Muscle of arm (tissue), 12 donors: ENCODE data around the gene SRA1. TPM values are rescaled to one million over a fixed set of nuclear protein-coding genes. Genes with fewer than 3 reads are reported as not detected.
A peak's percentile ranks its signal among the peaks of the same experiment; 100 is the strongest.

ENCODE experiments used
- DNase-seq: peaks from one replicate; pipeline ENCODE4 v3.0.0-alpha.2; 2013
- polyA plus RNA-seq, 12 donors: library from polyadenylated mRNA; unstranded; fragments of 120-200 nt; gene quantifications; one replicate each; pipeline ENCODE4 v1.2.1, GENCODE V29; 2013; ENCODE audit not compliant: insufficient read length in 12 of 12

SRA1 gene
- polyA plus RNA-seq, 12 donors = 16.2 to 25.3 (median 21.7) TPM; not detected in 1

DNA sequence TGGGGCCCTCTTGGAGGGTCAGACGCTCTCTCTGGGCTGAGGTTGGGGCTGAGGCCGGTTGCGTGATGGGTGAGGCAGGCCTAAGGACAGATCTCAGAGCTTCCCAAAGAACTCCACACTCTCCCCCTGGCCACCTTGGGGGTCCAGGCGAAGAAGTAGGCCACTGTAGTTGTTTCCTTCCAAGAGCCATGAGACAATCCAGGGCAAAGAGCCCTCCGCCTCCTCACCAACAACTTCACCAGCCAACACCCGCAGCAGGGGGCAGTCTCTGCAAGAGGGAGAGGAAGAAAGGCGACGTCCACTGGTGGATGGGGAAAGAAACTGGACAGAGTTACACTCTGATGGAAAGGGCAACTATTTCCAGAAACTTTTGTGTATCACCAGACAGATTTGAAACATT, 18.0 kb upstream of the SRA1 start:
- no peak for DNase-seq

DNA sequence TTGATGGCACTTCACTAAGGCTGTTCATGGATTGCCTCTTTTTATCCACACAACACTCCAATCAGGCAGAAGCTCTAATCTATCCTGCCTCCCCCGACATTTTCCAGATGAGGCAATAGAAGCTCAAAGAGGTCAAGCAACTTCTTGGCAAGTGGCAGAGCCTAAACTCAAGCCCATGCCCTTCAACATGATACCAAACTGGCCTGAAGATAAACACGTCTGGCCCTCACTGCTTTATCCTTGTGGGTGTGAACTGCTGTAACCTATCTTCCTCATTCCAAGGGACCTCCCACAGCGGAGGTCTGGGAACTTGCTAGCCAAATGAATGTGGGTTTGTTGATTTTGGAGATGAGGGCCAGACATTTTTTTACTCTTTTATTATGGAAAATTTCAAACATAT, 16.9 kb upstream of the SRA1 start:
- no peak for DNase-seq

DNA sequence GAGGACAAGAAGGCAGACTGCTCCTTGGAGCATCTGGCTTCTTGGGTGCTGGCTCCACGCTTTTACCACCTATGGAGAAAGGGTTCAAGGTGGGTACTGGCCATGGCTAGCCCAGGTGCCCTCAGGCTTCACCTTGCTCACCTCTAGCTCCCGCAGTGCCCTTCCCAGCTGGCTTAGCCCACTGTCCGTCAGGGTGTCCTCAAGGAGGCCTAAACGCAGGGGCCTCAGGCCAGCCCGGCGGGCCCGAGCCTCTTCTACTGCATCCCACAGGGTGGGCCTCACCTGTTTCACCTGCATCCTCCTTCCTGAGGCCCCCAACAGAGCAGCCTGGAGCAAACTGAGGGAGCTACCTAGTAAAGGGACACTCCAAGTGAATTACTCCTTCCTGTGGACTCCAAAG, 16.4 kb upstream of the SRA1 start:
- DNase-seq = no peak

DNA sequence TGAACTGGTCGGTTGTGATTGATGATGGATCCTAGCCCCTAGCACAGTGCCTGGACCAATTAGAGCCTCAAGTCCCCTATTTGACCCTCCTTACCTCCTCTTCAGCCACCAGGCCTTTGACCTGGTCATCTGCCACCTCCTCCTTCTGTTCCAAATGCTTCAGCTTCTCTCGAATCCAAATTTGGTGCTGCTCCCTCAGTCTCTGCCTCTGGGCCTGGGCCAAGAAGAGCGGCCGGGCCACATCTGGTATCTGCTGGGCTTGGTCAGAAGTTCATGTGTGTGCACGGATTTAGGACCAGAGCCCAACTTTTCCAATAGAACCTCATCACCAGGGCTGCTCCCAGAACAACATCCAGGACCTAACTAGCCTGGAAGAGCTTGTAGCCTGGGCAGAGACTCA, 13.8 kb upstream of the SRA1 start:
- no peak for DNase-seq

GRCh38 chr5:140570488-140570887, 13.2 kb upstream of the SRA1 start:
- no peak for DNase-seq

DNA sequence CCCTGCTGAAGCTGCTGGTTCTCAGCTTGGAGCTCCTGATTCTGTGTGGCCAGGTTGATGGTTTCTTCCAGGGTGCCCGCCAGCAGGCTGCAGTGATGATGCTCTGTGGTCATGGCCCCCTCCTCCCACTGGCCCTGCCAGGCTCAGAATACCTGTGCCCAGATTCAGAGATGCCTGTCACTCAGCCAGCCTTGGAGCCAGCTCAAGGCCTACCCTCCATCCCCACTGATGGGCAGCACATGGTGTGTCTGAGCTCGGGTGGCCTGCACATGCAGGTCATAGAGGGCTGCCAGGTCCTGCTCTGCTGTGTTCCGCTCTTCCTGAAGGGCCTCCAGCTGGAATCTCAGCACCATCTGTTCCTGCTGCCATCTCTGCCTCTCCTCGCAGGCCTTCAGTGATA, 12.8 kb upstream of the SRA1 start:
- no peak for DNase-seq

GRCh38 chr5:140569197-140569596, 11.9 kb upstream of the SRA1 start:
- DNase-seq = no peak

GRCh38 chr5:140568443-140569063, 11.3 kb upstream of the SRA1 start:
- DNase-seq = no peak

GRCh38 chr5:140567871-140568270, 10.6 kb upstream of the SRA1 start:
- no peak for DNase-seq

DNA sequence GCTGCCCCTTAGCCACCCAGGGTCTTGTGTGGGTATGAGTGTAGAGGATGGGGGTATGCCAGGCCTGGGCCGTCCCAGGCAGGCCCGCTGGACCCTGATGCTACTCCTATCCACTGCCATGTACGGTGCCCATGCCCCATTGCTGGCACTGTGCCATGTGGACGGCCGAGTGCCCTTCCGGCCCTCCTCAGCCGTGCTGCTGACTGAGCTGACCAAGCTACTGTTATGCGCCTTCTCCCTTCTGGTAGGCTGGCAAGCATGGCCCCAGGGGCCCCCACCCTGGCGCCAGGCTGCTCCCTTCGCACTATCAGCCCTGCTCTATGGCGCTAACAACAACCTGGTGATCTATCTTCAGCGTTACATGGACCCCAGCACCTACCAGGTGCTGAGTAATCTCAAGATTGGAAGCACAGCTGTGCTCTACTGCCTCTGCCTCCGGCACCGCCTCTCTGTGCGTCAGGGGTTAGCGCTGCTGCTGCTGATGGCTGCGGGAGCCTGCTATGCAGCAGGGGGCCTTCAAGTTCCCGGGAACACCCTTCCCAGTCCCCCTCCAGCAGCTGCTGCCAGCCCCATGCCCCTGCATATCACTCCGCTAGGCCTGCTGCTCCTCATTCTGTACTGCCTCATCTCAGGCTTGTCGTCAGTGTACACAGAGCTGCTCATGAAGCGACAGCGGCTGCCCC, 10.0 kb upstream of the SRA1 start:
- DNase-seq = no peak

- DNase-seq = no peak
Observed at GRCh38 chr5:140566665-140567064, 9.4 kb upstream of the SRA1 start.

DNA sequence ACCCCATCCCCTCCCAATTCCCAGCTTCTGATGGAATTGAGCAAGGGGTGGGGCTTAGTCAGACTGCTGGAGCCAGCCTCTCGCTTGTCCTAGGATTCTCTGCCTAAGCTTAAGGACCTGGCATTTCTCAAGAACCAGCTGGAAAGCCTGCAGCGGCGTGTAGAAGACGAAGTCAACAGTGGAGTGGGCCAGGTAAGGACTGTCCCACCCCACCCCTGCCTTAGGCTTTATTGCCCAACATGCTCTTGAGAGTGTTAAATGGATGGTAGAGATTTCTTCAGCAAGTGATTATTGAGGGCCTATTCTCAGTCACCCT, 8.5 kb upstream of the SRA1 start:
- DNase-seq = no peak

DNA sequence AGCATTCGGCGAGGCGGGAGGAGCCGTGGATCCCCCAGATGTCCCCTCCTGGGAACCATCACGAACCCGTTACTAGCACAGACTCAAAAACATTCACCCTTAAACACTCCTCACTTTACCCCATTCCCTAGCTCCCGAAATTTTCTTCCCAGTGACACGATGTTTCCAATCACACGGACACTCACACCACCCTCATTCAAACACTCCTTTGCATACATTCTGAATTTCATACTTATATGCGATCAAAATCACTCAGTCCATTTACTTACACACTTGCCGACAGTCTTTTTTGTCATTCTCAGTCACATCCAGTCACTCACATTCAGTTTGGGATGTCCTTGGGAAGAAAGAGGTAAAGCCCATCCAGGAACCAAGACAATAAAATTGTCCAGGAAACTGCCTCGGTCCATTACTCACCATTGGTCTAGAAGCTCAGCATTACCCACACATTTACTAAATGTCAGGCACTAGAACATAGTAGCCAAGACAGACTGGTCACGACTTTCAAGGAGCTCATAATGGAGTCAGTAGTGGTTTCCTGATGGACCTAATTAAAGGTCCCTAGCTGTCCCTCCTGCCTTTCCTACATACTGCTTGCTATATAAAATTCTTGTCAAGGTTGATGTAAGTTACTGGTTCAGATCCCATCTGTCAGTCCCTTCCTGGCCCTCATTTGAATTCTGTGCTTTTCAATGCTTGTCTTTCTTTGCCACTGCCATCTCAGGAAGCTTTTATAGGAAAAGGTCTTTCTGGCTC, 7.9 kb upstream of the SRA1 start:
- no peak for DNase-seq

DNA sequence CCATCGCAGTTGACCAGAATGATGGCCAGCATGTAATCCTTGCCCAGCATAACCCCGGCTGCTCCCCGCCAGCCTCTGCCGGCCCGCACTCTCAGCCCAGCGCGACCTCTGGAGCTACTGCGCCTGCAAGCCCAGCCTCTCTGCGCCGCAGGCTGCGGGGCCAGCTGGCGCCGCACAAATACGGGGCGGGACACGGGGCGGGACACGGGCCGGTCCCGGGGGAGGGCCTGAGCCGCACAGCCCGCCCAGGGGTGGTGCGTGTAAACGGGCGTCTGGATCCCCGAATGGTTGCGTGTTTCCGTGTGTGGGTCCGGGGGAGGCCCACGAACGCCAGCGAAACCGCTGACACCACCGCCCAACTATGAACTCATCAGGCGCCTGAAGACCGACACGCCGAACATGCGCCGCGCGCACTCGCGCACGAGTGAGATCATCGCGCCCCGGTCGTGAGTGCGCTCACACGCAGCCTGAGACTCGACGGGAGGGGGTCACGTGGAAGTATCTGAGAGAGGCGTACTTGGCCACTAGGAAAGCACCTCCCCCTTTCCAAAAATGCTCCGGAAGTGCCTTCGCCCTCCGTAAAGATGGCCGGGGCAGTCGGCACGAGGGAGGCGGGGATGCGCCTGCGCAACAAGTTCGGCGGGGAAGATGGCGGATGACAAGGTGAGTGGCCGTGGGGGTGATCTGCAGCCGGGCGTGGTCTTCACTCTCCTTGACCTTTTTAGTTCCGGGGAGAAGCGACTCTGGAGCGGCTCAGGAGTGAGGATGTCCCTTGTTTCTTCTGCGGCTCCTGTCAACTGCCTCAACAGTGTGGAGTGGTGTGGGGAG, 7.1 kb upstream of the SRA1 start, which contains the start of the genes APBB3 and SLC35A4:
Gene APBB3, minus strand, starts transcription at position 403 of the 828 bp plus-strand sequence. Its CDS starts 353 bp downstream, at position 50.
Gene SLC35A4, plus strand, starts transcription at position 633 of the 828 bp plus-strand sequence. CDS start 2,342 bp downstream, outside the sequence.
- peak; percentile 98 for DNase-seq

DNA sequence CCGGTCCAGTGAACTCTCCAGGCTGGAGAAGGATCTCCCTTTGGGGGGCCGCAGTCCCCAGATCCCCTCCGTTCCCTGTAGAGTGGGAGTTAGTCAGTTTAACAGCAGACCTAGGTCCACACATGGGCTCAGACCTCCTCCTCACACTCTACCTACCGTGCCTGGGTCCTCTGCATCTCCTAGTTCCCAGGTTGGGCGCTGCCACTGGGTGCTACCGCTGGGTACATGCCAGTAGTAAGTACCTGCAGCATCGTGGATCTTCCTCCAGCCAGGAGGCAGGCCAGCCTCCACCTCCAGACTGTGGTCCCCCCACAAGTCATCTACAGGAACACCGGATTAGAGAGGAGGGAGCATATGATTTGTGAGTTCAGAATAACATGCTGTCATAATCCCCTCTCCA, 6.3 kb upstream of the SRA1 start:
- no peak for DNase-seq

GRCh38 chr5:140561753-140562523, 4.7 kb upstream of the SRA1 start:
- no peak for DNase-seq

DNA sequence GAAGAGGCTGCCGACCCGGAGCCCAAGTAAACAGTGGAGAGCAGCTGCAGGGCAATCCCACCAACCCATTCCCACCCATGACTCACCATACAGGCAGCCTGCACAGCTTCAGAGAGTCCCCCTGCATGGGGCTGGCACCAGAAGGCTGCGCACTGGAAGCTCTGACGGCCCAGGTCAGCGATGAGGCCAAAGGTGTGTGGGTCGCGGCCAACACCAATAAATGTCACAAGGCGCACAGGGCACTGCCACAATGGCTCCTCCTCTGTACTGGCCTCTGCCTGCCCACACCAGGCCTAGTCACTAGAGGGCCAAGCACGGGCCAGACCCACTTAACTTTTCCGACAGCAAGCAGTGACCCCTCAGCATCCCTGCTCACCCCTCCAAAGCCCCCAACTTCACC, 3.0 kb upstream of the SRA1 start:
- DNase-seq = no peak

DNA sequence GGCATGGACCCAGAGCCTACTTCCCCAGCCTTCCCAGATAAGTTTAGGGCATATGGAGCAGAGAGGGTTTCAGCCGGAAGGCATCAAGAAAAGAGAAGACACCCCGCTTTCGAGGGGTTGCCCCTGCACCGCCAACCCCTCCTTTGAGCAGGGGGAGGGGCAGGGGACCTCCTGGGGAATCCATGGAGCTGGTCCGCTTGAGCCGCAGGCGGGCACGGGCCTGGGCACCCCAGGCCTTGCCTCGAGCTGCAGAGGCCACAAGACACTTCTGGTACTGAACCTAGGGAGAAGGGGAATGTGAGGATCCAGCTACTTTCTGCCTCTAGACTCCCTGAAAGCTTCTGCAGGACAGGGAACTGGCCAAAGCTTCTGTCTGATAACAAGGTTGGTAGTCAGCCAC, 1.3 kb upstream of the SRA1 start:
- no peak for DNase-seq

DNA sequence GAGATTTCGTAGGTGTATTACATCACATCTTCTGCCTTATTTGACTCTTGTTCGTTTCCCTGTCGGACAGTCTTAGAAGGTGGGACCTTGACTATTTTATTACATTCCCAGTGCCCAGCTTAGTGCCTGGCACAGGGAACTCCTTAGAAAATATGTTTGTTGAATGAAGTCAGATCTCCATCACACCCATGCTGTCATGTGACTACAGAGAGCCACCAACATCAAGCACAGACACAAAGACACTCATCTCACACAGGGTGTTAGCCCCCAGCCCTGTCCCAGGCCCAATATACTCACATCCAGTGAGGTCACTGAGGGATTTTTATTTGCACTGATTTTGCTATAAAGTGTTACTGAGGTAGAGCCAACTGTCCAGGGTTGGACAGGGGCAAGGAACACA, 692 bp upstream of the SRA1 start:
- DNase-seq = no peak

GRCh38 chr5:140556438-140556837, 835 bp downstream of the SRA1 start:
- no peak for DNase-seq

DNA sequence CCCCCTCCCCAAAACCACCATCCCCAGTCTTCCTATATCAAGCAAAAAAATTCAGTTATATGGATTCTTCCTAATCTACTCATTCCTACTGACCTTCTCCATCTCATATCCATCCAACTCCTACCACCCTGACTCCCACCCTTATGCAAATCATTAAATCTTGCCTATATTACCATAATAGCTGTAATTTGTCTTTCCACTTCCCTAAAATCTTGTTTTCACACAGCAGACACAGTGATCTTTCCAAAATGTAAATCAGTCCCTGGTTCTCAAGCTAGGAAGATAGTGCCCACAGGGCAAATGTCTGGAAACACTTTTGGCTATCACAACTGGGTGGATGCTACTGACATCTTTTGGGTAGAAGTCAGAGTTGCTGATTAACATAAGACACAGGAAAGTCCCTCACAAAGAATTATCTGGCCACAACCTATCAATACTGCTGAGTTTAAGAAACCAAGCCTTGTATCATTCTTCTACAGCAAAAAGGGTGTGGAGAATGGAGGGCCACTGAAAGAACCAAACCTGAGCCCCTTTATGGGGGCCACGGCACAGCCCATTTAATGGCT, 1.4 kb downstream of the SRA1 start:
- no peak for DNase-seq
